CD4-positive, alpha-beta T cell treated with Interleukin-1 beta for 1 hour (primary cell): Measurements from ENCODE around the gene ZBTB42.

Experiments
- DNase-seq, 2 donors: peaks; one replicate each; pipeline ENCODE4 v3.0.0-alpha.2; 2020 to 2022

The ZBTB42 gene

DNA sequence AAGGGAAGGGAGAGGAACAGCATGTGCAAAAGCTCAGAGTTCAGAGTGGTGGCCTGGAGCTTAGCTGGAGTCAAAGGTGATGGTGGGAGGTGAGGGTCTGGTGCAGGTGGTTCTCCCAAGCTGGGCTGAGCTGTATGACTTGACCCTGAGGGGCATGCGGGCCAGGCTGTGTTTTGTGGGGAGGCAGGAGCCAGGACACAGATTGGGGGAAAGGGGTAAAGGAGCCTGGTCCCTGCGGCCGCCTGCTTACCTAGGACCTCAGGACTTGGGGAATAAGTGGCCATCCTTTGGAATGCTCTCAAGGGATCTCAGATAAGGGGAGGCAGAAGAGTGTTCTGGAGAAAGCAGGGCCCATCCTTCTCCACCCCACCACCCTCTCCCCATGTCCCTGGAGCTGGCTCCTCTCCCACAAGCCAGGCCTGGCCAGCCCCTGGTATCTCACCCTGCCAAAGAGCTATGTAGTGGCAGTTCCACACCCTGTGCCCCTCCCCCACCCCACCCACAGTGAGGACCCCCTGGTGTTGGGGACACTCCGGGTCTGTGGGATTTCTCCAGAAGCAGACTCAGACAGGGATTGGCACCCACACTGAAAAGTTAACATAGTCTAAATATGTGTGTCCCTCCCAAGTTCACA is 44.2 kb downstream of the ZBTB42 start:
- no peak for DNase-seq

DNA sequence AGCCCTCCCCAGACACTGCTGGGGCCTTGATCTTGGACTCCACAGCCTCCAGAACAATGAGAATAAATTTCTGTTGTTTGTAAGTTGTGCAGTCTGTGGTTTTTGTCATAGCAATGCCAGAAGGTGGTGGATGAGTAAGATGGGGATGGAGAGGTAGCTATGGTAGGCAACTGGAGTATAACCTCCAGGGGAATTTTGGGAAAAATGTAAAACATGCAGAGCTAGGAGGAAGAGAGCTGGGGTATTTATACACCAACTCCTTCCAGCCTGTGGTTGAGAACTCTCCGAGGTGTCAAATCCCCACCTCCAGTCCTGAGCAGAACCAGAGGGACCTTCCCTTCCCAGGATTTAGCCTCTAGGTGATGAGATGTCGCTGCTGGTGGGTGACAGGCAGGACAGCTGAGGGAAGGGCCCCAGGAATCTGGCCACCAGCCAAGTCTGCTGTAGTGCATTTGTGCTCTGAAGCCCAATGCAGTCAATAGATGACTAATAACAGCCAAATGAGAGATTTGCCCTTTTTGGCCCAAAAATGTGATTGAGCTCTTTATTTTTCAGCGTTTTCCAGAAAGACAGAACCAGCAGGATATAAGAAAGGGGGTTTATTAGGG is 45.0 kb downstream of the ZBTB42 start:
- DNase-seq = no peak

- DNase-seq = no peak
Observed at GRCh38 chr14:104852280-104852663, 51.4 kb downstream of the ZBTB42 start.
